CD4-positive, alpha-beta T cell treated with Interleukin-2 at 100 ng/mL for 4 hours (primary cell): ENCODE results near the gene CCDC74A.
"Not testable (repeated sequence)": the region's sequence is repeated elsewhere in the genome, so short reads cannot be mapped to it uniquely, and the experiment has no call there.

Experiments used
- DNase-seq: peaks from one replicate; pipeline ENCODE4 v3.0.0-alpha.2; 2020; ENCODE audit warnings: low spot score

CCDC74A gene

GRCh38 chr2:131503587-131503986 lies 24.1 kb upstream of the CCDC74A start:
- DNase-seq: not testable (repeated sequence)

- not testable (repeated sequence) for DNase-seq
Measured at GRCh38 chr2:131504082-131504750, 23.5 kb upstream of the CCDC74A start.

- no peak for DNase-seq
Measured at GRCh38 chr2:131509615-131510014, 18.1 kb upstream of the CCDC74A start.

- not testable (repeated sequence) for DNase-seq
Measured at GRCh38 chr2:131511291-131511968, 16.3 kb upstream of the CCDC74A start.

GRCh38 chr2:131511969-131512870 lies 15.5 kb upstream of the CCDC74A start:
- not testable (repeated sequence) for DNase-seq

GRCh38 chr2:131514408-131515166 lies 13.1 kb upstream of the CCDC74A start:
- DNase-seq: not testable (repeated sequence)

- not testable (repeated sequence) for DNase-seq
Measured at GRCh38 chr2:131515235-131515634, 12.5 kb upstream of the CCDC74A start.

- DNase-seq: no peak
Measured at GRCh38 chr2:131516011-131516410, 11.7 kb upstream of the CCDC74A start.

- not testable (repeated sequence) for DNase-seq
Measured at GRCh38 chr2:131516621-131517020, 11.1 kb upstream of the CCDC74A start.

- no peak for DNase-seq
Measured at GRCh38 chr2:131517106-131517831, 10.4 kb upstream of the CCDC74A start.

- not testable (repeated sequence) for DNase-seq
Measured at GRCh38 chr2:131517856-131518255, 9.8 kb upstream of the CCDC74A start.

- not testable (repeated sequence) for DNase-seq
Measured at GRCh38 chr2:131518531-131518930, 9.2 kb upstream of the CCDC74A start.

- DNase-seq: no peak
Measured at GRCh38 chr2:131519466-131519865, 8.2 kb upstream of the CCDC74A start.

GRCh38 chr2:131519871-131520470 lies 7.7 kb upstream of the CCDC74A start:
- not testable (repeated sequence) for DNase-seq

- no peak for DNase-seq
Measured at GRCh38 chr2:131520526-131520925, 7.2 kb upstream of the CCDC74A start.

- DNase-seq: not testable (repeated sequence)
Measured at GRCh38 chr2:131521524-131521923, 6.2 kb upstream of the CCDC74A start.

GRCh38 chr2:131521961-131522781 lies 5.5 kb upstream of the CCDC74A start:
- DNase-seq: no peak

- DNase-seq: not testable (repeated sequence)
Measured at GRCh38 chr2:131525256-131525655, 2.4 kb upstream of the CCDC74A start.

- not testable (repeated sequence) for DNase-seq
Measured at GRCh38 chr2:131528981-131529863, 1.5 kb downstream of the CCDC74A start.
